ENCODE results near the gene HPSE2. TPM values are rescaled to one million over a fixed set of nuclear protein-coding genes. Genes with fewer than 3 reads are reported as not detected.

HPSE2 gene
- total RNA-seq, 1 donor from 2014 or later: not detected

GRCh38 chr10:98713586-98713985 is 522.1 kb downstream of the HPSE2 start:
- ATAC-seq (no peak), DNase-seq (ENCODE audit: low spot score) (no peak)

DNA sequence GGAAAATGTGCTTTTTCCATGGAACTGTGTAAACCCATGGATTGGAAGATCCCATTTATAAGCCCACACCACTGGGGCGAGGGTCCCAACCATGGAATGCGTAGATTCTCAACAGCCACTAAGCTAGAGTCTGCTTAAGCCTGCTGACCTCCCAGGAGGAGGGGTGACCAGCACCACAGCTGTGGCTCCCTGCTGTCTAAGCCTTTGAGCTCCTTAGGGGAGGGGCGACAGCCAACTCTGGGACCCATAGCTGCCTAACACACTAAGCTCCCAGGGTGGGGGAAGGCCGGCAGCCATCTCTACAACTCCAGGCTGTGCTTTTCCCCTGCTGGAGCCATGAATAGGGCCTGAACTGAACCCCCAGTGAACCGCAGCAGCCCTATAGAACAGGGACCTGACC is 539.1 kb downstream of the HPSE2 start:
- ATAC-seq: no peak
- no peak for DNase-seq (ENCODE audit: low spot score)

GRCh38 chr10:98694883-98695282 is 540.8 kb downstream of the HPSE2 start:
- ATAC-seq (no peak), DNase-seq (ENCODE audit: low spot score) (no peak)

- ATAC-seq: no peak
Measured at GRCh38 chr10:98694014-98694413, 541.6 kb downstream of the HPSE2 start.

DNA sequence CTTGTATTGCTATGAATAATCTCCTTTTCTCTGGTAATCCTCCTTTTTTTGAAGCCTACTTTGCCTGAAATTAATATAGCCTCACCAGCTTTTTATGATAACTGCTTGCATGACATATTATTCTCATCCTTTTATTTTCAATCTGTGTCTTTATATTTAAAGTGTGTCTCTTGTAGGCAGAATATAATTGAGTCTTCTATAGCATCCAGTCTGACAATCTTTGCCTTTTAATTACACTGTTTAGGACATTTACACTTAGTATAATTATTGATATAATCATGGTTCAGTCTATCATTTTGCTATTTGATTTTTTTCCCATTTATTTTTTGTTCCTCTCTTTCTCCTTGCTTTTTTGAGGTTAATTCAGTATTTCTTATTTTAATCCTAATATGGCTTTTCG is 548.0 kb downstream of the HPSE2 start:
- ATAC-seq: no peak
- no peak for DNase-seq (ENCODE audit: low spot score)

More at GRCh38 chr10:98694014-98694413, 541.6 kb downstream of the HPSE2 start:
- DNase-seq (ENCODE audit: low spot score): no peak

DNA sequence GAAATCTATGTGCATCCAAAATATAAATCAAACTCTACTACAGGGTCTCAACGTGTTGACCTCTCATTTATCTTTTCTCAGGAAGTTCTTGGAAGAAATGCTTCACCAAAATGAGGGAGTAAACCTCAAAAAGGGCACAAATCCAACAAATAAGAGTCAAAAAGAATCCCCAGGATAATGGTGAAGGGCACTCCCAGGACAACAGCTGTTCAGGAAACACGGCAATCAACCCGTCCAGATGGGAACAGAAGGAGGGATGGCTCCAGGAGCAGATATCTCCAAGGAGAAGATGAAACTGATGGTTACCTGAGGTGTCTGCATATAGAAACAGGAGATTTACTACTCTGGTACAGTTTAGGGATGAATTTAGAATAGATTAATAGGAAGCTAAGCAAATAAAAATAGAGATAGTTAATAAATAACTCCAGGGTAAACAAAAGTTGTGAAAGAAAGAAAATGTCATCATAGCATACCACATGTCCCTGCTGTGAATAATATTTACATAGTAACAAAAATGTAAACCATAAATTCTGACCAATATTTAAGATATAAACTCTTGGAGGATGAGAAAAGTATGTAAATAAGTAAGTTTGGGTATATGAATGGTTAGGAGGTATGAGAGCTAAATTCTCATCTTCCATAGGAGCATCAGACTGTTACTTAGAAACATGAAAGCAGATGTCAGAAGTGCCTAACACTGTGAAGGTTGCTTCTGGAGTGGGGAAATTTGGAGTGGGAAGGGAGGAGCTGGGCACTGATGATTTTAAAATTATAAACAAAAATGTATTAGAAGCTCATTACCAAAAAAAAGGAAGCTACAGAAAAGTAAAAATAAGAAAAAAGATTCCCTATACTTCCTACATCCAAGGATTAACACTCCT is 551.4 kb downstream of the HPSE2 start:
- DNase-seq (ENCODE audit: low spot score): no peak
- ATAC-seq: peak; percentile 92

DNA sequence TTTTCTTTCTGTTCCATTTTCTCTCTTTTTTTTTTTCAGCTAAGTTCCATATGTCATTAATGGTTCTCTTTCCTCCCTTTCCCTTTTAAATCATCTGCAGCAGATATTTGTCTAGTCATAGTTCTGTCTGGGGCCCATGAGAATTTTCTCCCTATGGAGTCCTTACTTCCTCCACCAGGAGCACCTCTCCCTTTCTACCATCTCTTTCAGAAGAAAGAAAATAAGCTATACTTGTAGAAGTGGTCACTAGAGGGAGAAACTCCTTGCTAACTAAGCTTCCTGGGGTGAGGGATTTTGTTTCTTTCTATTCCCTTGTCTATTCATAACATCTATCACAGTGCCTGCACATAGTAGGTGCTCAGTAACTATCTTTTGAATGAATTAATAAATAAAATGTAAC is 558.8 kb downstream of the HPSE2 start:
- ATAC-seq: no peak

GRCh38 chr10:98675902-98676301 is 559.8 kb downstream of the HPSE2 start:
- DNase-seq (ENCODE audit: low spot score) (no peak), ATAC-seq (no peak)

More for the DNA sequence above, 558.8 kb downstream of the HPSE2 start:
- no peak for DNase-seq (ENCODE audit: low spot score)

- ATAC-seq (no peak), DNase-seq (ENCODE audit: low spot score) (no peak)
Measured at GRCh38 chr10:98673171-98673782, 562.4 kb downstream of the HPSE2 start.

GRCh38 chr10:98667081-98667480 is 568.6 kb downstream of the HPSE2 start:
- no peak for ATAC-seq
- no peak for DNase-seq (ENCODE audit: low spot score)

GRCh38 chr10:98666276-98666675 is 569.4 kb downstream of the HPSE2 start:
- no peak for DNase-seq (ENCODE audit: low spot score)
- ATAC-seq: no peak

GRCh38 chr10:98664329-98665042 is 571.2 kb downstream of the HPSE2 start:
- DNase-seq (ENCODE audit: low spot score) (no peak), ATAC-seq (peak; percentile 89)

GRCh38 chr10:98659951-98660350 is 575.7 kb downstream of the HPSE2 start:
- no peak for DNase-seq (ENCODE audit: low spot score)
- no peak for ATAC-seq

DNA sequence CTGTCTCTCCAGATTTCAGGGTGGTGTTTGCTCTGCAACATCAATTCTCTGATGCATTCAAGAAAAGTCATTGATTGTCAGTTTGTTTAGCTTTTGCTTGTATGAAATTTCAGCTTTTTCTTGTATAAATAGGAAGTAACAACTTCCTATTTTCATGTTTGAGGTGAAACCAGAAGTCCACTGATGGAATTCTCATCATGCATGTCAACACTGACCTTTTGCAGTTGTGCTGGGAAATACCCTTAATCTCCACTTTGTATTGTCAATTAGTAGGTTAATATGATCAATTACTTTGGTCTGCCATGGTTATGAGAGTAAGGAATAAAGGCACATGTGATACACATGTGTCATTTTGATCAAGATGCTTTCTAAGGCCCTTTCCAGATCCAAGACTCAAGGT is 580.2 kb downstream of the HPSE2 start:
- DNase-seq (ENCODE audit: low spot score) (no peak), ATAC-seq (no peak)

DNA sequence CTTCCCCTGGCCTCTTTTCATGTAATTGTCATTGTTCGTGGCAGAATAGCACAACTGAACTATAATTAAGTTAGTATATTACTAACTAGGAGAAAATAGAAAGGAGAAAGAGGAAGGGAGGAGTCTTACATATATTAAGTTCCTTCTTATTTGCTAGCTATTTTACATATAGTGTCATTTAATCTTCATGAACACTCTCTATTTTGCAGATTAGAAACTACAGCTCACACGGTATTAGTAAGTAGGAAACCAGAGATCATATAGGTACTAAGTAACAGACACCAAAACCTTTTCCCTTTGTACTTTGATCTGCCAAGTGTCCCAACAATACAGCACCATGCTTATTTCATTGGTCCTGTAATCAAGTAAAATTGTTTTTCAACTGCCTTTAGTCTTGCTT is 586.5 kb downstream of the HPSE2 start:
- DNase-seq (ENCODE audit: low spot score): no peak
- ATAC-seq: no peak

GRCh38 chr10:98646998-98647917 is 588.4 kb downstream of the HPSE2 start:
- DNase-seq (ENCODE audit: low spot score) (no peak), ATAC-seq (no peak)

- no peak for DNase-seq (ENCODE audit: low spot score)
- ATAC-seq: no peak
Measured at GRCh38 chr10:98644466-98644865, 591.2 kb downstream of the HPSE2 start.

GRCh38 chr10:98642281-98642680 is 593.4 kb downstream of the HPSE2 start:
- ATAC-seq: no peak
- no peak for DNase-seq (ENCODE audit: low spot score)

- ATAC-seq: no peak
Measured at GRCh38 chr10:98638920-98639319, 596.7 kb downstream of the HPSE2 start.

GRCh38 chr10:98636921-98637329 is 598.7 kb downstream of the HPSE2 start:
- DNase-seq (ENCODE audit: low spot score) (no peak), ATAC-seq (no peak)

More at GRCh38 chr10:98638920-98639319, 596.7 kb downstream of the HPSE2 start:
- DNase-seq (ENCODE audit: low spot score): no peak
